PFSK-1 (cell line): Measurements from ENCODE around the gene LIN28B.

Experiments used
- POLR2AphosphoS5 ChIP-seq: IDR thresholded peaks from 2 replicates; pipeline ENCODE4 v1.6.1; 2012; ENCODE audit warnings: low read depth, mild to moderate bottlenecking, control low read depth, low read length, moderate library complexity
- TF ChIP-seq, protein P1 (sequence below), 2 experiments: IDR thresholded peaks; 2 replicates each; pipeline versions ENCODE4 v1.6.1 to v1.8.0; 2011 to 2012; ENCODE audit warnings: low read depth in 2 of 2, low read length in 2 of 2, control low read depth in 1 of 2, inconsistent platforms in 1 of 2, mild to moderate bottlenecking in 1 of 2, moderate library complexity in 1 of 2; ENCODE audit not compliant: insufficient read depth in 1 of 2

GRCh38 chr6:104928141-104928540, 28.8 kb upstream of the LIN28B start:
- TF ChIP-seq, protein P1, sequence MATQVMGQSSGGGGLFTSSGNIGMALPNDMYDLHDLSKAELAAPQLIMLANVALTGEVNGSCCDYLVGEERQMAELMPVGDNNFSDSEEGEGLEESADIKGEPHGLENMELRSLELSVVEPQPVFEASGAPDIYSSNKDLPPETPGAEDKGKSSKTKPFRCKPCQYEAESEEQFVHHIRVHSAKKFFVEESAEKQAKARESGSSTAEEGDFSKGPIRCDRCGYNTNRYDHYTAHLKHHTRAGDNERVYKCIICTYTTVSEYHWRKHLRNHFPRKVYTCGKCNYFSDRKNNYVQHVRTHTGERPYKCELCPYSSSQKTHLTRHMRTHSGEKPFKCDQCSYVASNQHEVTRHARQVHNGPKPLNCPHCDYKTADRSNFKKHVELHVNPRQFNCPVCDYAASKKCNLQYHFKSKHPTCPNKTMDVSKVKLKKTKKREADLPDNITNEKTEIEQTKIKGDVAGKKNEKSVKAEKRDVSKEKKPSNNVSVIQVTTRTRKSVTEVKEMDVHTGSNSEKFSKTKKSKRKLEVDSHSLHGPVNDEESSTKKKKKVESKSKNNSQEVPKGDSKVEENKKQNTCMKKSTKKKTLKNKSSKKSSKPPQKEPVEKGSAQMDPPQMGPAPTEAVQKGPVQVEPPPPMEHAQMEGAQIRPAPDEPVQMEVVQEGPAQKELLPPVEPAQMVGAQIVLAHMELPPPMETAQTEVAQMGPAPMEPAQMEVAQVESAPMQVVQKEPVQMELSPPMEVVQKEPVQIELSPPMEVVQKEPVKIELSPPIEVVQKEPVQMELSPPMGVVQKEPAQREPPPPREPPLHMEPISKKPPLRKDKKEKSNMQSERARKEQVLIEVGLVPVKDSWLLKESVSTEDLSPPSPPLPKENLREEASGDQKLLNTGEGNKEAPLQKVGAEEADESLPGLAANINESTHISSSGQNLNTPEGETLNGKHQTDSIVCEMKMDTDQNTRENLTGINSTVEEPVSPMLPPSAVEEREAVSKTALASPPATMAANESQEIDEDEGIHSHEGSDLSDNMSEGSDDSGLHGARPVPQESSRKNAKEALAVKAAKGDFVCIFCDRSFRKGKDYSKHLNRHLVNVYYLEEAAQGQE (IDR thresholded peaks at IDR 0.05; ENCODE audit: insufficient read depth in 1 of 2, low read depth in 2 of 2, low read length in 2 of 2): no peak
- no peak for TF ChIP-seq POLR2AphosphoS5
